CD14-positive monocyte (primary cell): ENCODE data around the gene YTHDF1. TPM values are rescaled to one million over a fixed set of nuclear protein-coding genes. Genes with fewer than 3 reads are reported as not detected.

Experiments used
- DNase-seq, 3 donors: peaks; one replicate each; pipeline ENCODE4 v3.0.0-alpha.2; 2011 to 2022
- H2AFZ ChIP-seq: 2 replicates; pipeline ENCODE4 v1.6.0; 2012; ENCODE audit warnings: mild to moderate bottlenecking, low read depth, low read length, inconsistent platforms; ENCODE audit not compliant: insufficient read depth, poor library complexity, severe bottlenecking
- H3K27ac ChIP-seq, 2 donors: 1 replicate in 1 of 2; 2 replicates in 1 of 2; pipeline ENCODE4 v1.5.1; 2012 to 2013; ENCODE audit warnings: low read length in 2 of 2, control low read depth in 1 of 2, inconsistent platforms in 1 of 2, low read depth in 1 of 2, mild to moderate bottlenecking in 1 of 2
- H3K27me3 ChIP-seq, 2 donors: one replicate each; pipeline versions ENCODE4 v1.6.0 to v1.6.1; 2011 to 2013; ENCODE audit warnings: low read length in 2 of 2; ENCODE audit not compliant: control insufficient read depth in 2 of 2, insufficient read depth in 2 of 2
- H3K36me3 ChIP-seq, 2 donors: replicated peaks in 1 of 2; 1 replicate in 1 of 2; 2 replicates in 1 of 2; pipeline versions ENCODE4 v1.5.1 to v1.6.1; 2012 to 2013; ENCODE audit warnings: low read length in 2 of 2, control low read depth in 1 of 2, inconsistent platforms in 1 of 2, mild to moderate bottlenecking in 1 of 2; ENCODE audit not compliant: insufficient read depth in 2 of 2, control insufficient read depth in 1 of 2
- H3K4me1 ChIP-seq, 2 donors: 1 replicate in 1 of 2; 2 replicates in 1 of 2; pipeline versions ENCODE4 v1.5.1 to v1.6.1; 2012 to 2013; ENCODE audit warnings: low read length in 2 of 2, control low read depth in 1 of 2, inconsistent platforms in 1 of 2, mild to moderate bottlenecking in 1 of 2, moderate library complexity in 1 of 2; ENCODE audit not compliant: insufficient read depth in 2 of 2, control insufficient read depth in 1 of 2
- H3K4me2 ChIP-seq: replicated peaks from 2 replicates; pipeline ENCODE3; 2012; ENCODE audit warnings: low read length, moderate library complexity, mild to moderate bottlenecking; ENCODE audit not compliant: poor library complexity, severe bottlenecking; ENCODE audit errors: extremely low read depth
- H3K4me3 ChIP-seq, 3 experiments: fragments of 200-600 bp in 1 of 3; sonication (generic) in 1 of 3; replicated peaks in 1 of 3; 1 replicate in 2 of 3; 2 replicates in 1 of 3; pipeline ENCODE4 v1.5.1; 2011 to 2013; ENCODE audit warnings: low read length in 3 of 3, mild to moderate bottlenecking in 3 of 3, control low read depth in 2 of 3, low read depth in 2 of 3, inconsistent platforms in 1 of 3, moderate library complexity in 1 of 3
- H3K79me2 ChIP-seq: 2 replicates; pipeline ENCODE4 v1.6.0; 2012; ENCODE audit warnings: mild to moderate bottlenecking, control low read depth, inconsistent platforms, low read length, moderate library complexity; ENCODE audit not compliant: insufficient read depth
- H3K9ac ChIP-seq: 2 replicates; pipeline ENCODE4 v1.6.0; 2017; ENCODE audit warnings: low read length, mild to moderate bottlenecking; ENCODE audit not compliant: insufficient read depth, poor library complexity, severe bottlenecking
- H3K9me3 ChIP-seq, 2 donors: replicated peaks in 1 of 2; 1 replicate in 1 of 2; 2 replicates in 1 of 2; pipeline versions ENCODE4 v1.5.1 to v1.6.1; 2012 to 2013; ENCODE audit warnings: low read length in 2 of 2, control low read depth in 1 of 2; ENCODE audit not compliant: control insufficient read depth in 1 of 2, insufficient read depth in 1 of 2
- H4K20me1 ChIP-seq: 2 replicates; pipeline ENCODE4 v1.6.0; 2012; ENCODE audit warnings: mild to moderate bottlenecking, low read length, control low read depth, moderate library complexity; ENCODE audit not compliant: insufficient read depth
- H3K27ac Mint-ChIP-seq, 7 donors: one replicate each; pipeline ENCODE4 v1.8.0; 2020; ENCODE audit warnings: mild to moderate bottlenecking in 7 of 7, mixed read lengths in 7 of 7, moderate library complexity in 6 of 7, inconsistent platforms in 2 of 7
- H3K27me3 Mint-ChIP-seq, 3 donors: one replicate each; pipeline ENCODE4 v1.8.0; 2021 to 2022; ENCODE audit warnings: low read depth in 3 of 3, mild to moderate bottlenecking in 3 of 3, mixed read lengths in 3 of 3, moderate library complexity in 3 of 3, inconsistent platforms in 1 of 3
- H3K36me3 Mint-ChIP-seq, 2 donors: one replicate each; pipeline ENCODE4 v1.8.0; 2020; ENCODE audit warnings: mixed read lengths in 2 of 2, inconsistent platforms in 1 of 2, mild to moderate bottlenecking in 1 of 2
- H3K4me1 Mint-ChIP-seq: one replicate; pipeline ENCODE4 v1.8.0; 2020; ENCODE audit warnings: mild to moderate bottlenecking, mixed read lengths
- H3K4me3 Mint-ChIP-seq, 2 donors: one replicate each; pipeline ENCODE4 v1.8.0; 2020; ENCODE audit warnings: mild to moderate bottlenecking in 2 of 2, mixed read lengths in 2 of 2, moderate library complexity in 1 of 2
- H3K9me3 Mint-ChIP-seq, 7 donors: one replicate each; pipeline ENCODE4 v1.8.0; 2020 to 2022; ENCODE audit warnings: mixed read lengths in 7 of 7, mild to moderate bottlenecking in 6 of 7, moderate library complexity in 6 of 7, inconsistent platforms in 2 of 7
- CTCF ChIP-seq: fragments of 200-600 bp; IDR thresholded peaks from one replicate; pipeline ENCODE4 v1.8.0; 2022; ENCODE audit warnings: antibody characterized with exemption, mild to moderate bottlenecking
- WGBS: methylation state at CpG from one replicate; pipeline ENCODE4 v1.1.5; 2013; ENCODE audit warnings: missing lambda C conversion rate; ENCODE audit not compliant: insufficient coverage; 5-methylcytosine and 5-hydroxymethylcytosine counted together
- intact Hi-C, 2 donors: fragments of 100-400 bp; cut with micrococcal nuclease; formaldehyde crosslinking; loops; one replicate each; pipeline versions ENCODE4 v1.15.0 to v1.15.1; 2023
- polyA plus RNA-seq, 3 donors: library from polyadenylated mRNA; depleted of rRNA in 1 of 3; unstranded in 2 of 3; stranded (reverse) in 1 of 3; fragments of 300-500 nt in 2 of 3; fragments of >200 nt in 1 of 3; fragmentation: Illumina TruSeq in 2 of 3; gene quantifications; 1 replicate in 2 of 3; 2 replicates in 1 of 3; pipeline ENCODE4 v1.2.3, GENCODE V29; 2012 to 2021

The YTHDF1 gene
- polyA plus RNA-seq, 3 donors = 18.0 to 33.4 (median 25.9) TPM

GRCh38 chr20:63253438-63254231 lies 37.7 kb upstream of the YTHDF1 start:
- Mint-ChIP-seq H3K4me3 (peak overlapping the region in 1 of 2 donors; percentile 82), H3K27me3 (peaks cover 55 to 72% (median 55%) of the 10 kb centered on the region in 3 donors), H3K27ac (no peak overlapping the region), H3K9me3 (peaks cover 0 to 16% (median 0%) of the 10 kb centered on the region in 7 donors), H3K36me3 (no peaks in the 10 kb centered on the region), H3K4me1 (no peaks in the 10 kb centered on the region)
- Histone ChIP-seq H3K9ac (no peak overlapping the region), H3K4me2 (no peak overlapping the region), H3K79me2 (no peaks in the 10 kb centered on the region), H3K9me3 (peaks cover 0 to 11% of the 10 kb centered on the region in 2 donors), H3K27ac (no peak overlapping the region), H3K4me1 (no peaks in the 10 kb centered on the region), H4K20me1 (no peaks in the 10 kb centered on the region), H2AFZ (no peak overlapping the region), H3K36me3 (no peaks in the 10 kb centered on the region), H3K27me3 (peaks cover 17 to 46% of the 10 kb centered on the region in 2 donors), H3K4me3 (no peak overlapping the region)
- WGBS = under 1% methylated on average over 85 of the region's 89 CpGs
- intact Hi-C loops = no loop called here
- no peak for DNase-seq
- TF ChIP-seq CTCF = no peak

- H3K27me3 Mint-ChIP-seq = peaks cover 56 to 75% (median 57%) of the 10 kb centered on the region in 3 donors
- Histone ChIP-seq H3K4me3 (no peak overlapping the region), H3K9me3 (peaks cover 0 to 11% of the 10 kb centered on the region in 2 donors), H3K4me2 (no peak overlapping the region), H3K36me3 (no peaks in the 10 kb centered on the region), H3K9ac (no peak overlapping the region), H3K27me3 (peaks cover 17 to 43% of the 10 kb centered on the region in 2 donors), H3K79me2 (no peaks in the 10 kb centered on the region), H3K4me1 (no peaks in the 10 kb centered on the region), H2AFZ (no peak overlapping the region), H4K20me1 (no peaks in the 10 kb centered on the region), H3K27ac (no peak overlapping the region)
- intact Hi-C loops = no loop called here
- no peaks in the 10 kb centered on the region for H3K4me1 Mint-ChIP-seq
- DNase-seq = no peak
- 9% methylated on average over 16 of the region's 16 CpGs for WGBS
- H3K27ac Mint-ChIP-seq = no peak overlapping the region
- H3K36me3 Mint-ChIP-seq = no peaks in the 10 kb centered on the region
- H3K9me3 Mint-ChIP-seq = peaks cover 0 to 16% (median 0%) of the 10 kb centered on the region in 7 donors
- no peak for TF ChIP-seq CTCF
- peak overlapping the region in 1 of 2 donors; percentile 82 for H3K4me3 Mint-ChIP-seq
Observed at GRCh38 chr20:63253065-63253437, 37.1 kb upstream of the YTHDF1 start.
